Keratinocyte (primary cell): Measurements from ENCODE around the gene SASH1. TPM values are rescaled to one million over a fixed set of nuclear protein-coding genes. Genes with fewer than 3 reads are reported as not detected.
"Not testable (repeated sequence)": the region's sequence is repeated elsewhere in the genome, so short reads cannot be mapped to it uniquely, and the experiment has no call there.

Experiments used
- DNase-seq: peaks from one replicate; pipeline ENCODE4 v3.0.0-alpha.2; 2011; ENCODE audit warnings: low read depth, missing footprints, low spot score
- FAIRE-seq: peaks from 2 replicates; lab custom pipeline; 2011; peaks lifted over from hg19 to GRCh38; lab: Jason Lieb, UNC
- H2AFZ ChIP-seq: 2 replicates; pipeline ENCODE4 v1.6.0; 2012; ENCODE audit warnings: low read length, control low read depth, inconsistent platforms; ENCODE audit not compliant: control insufficient read depth
- H3K27ac ChIP-seq: 2 replicates; pipeline ENCODE4 v1.5.1; 2011; ENCODE audit warnings: low read length; ENCODE audit not compliant: control insufficient read depth, insufficient read depth
- H3K27me3 ChIP-seq: 3 replicates; pipeline ENCODE4 v1.6.0; 2011; ENCODE audit warnings: low read length; ENCODE audit not compliant: control insufficient read depth, insufficient read depth; ENCODE audit errors: extremely low read depth
- H3K36me3 ChIP-seq, 2 experiments: 2 replicates in 1 of 2; 3 replicates in 1 of 2; pipeline ENCODE4 v1.5.1; 2011; ENCODE audit warnings: low read length in 2 of 2, mild to moderate bottlenecking in 1 of 2; ENCODE audit not compliant: control insufficient read depth in 2 of 2, insufficient read depth in 2 of 2; ENCODE audit errors: extremely low read depth in 1 of 2
- H3K4me1 ChIP-seq: 3 replicates; pipeline ENCODE4 v1.5.1; 2011; ENCODE audit warnings: low read length; ENCODE audit not compliant: control insufficient read depth, insufficient read depth; ENCODE audit errors: extremely low read depth
- H3K4me2 ChIP-seq: 3 replicates; pipeline ENCODE4 v1.6.0; 2011; ENCODE audit warnings: low read depth, low read length; ENCODE audit not compliant: control insufficient read depth, insufficient read depth; ENCODE audit errors: extremely low read depth
- H3K4me3 ChIP-seq, 3 experiments: fragments of 200-600 bp in 1 of 3; sonication (generic) in 1 of 3; 2 replicates in 2 of 3; 3 replicates in 1 of 3; pipeline ENCODE4 v1.5.1; 2011 to 2016; ENCODE audit warnings: low read length in 3 of 3, mild to moderate bottlenecking in 3 of 3, control low read depth in 2 of 3, inconsistent platforms in 1 of 3, low read depth in 1 of 3, mixed read lengths in 1 of 3, mixed run types in 1 of 3, moderate library complexity in 1 of 3; ENCODE audit not compliant: control insufficient read depth in 2 of 3, insufficient read depth in 2 of 3; ENCODE audit errors: extremely low read depth in 1 of 3
- H3K79me2 ChIP-seq: 2 replicates; pipeline ENCODE4 v1.6.0; 2012; ENCODE audit warnings: low read length; ENCODE audit not compliant: control insufficient read depth, insufficient read depth
- H3K9ac ChIP-seq: 3 replicates; pipeline ENCODE4 v1.6.0; 2011; ENCODE audit warnings: low read length; ENCODE audit not compliant: control insufficient read depth, insufficient read depth; ENCODE audit errors: extremely low read depth
- H3K9me1 ChIP-seq: 3 replicates; pipeline ENCODE4 v1.6.0; 2011; ENCODE audit warnings: low read length; ENCODE audit not compliant: control insufficient read depth, insufficient read depth; ENCODE audit errors: extremely low read depth
- H3K9me3 ChIP-seq: 2 replicates; pipeline ENCODE4 v1.5.1; 2012; ENCODE audit warnings: low read depth, low read length; ENCODE audit not compliant: control insufficient read depth
- H4K20me1 ChIP-seq: 3 replicates; pipeline ENCODE4 v1.6.0; 2011; ENCODE audit warnings: low read length; ENCODE audit not compliant: control insufficient read depth, insufficient read depth; ENCODE audit errors: extremely low read depth
- CTCF ChIP-seq, 3 experiments: IDR thresholded peaks in 1 of 3; conservative IDR thresholded peaks in 1 of 3; optimal IDR thresholded peaks in 1 of 3; 2 replicates in 2 of 3; 3 replicates in 1 of 3; pipeline versions ENCODE3 to v1.5.1; 2011; ENCODE audit warnings: low read length in 3 of 3, mild to moderate bottlenecking in 3 of 3, moderate library complexity in 2 of 3, control low read depth in 1 of 3, inconsistent platforms in 1 of 3; ENCODE audit not compliant: insufficient read depth in 2 of 3; ENCODE audit errors: extremely low read depth in 1 of 3
- EZH2 ChIP-seq: IDR thresholded peaks from one replicate; pipeline ENCODE4 v1.6.1; 2012; ENCODE audit warnings: inconsistent platforms, mild to moderate bottlenecking, low read length, moderate library complexity
- dilution Hi-C: fragments of 300-500 bp; cut with MboI; formaldehyde crosslinking; loops from one replicate; pipeline ENCODE4 v1.7.0; 2020; ENCODE audit warnings: low sequenced_read_pairs; ENCODE audit not compliant: extremely low pct_ligation_motif_present
- polyA plus RNA-seq, 5 experiments: library from polyadenylated mRNA; depleted of rRNA in 3 of 5; stranded (reverse) in 3 of 5; stranded (forward) in 1 of 5; unstranded in 1 of 5; fragments of >200 nt; gene quantifications; 1 replicate in 1 of 5; 2 replicates in 3 of 5; 3 replicates in 1 of 5; pipeline versions ENCODE4 v1.2.1 to v1.2.3, GENCODE V29; 2011 to 2012; ENCODE audit warnings: missing spikeins in 2 of 5, low read depth in 1 of 5, low replicate concordance in 1 of 5

Gene SASH1
- polyA plus RNA-seq, 1 donor (not counting 4 experiments of a cell fraction or from before 2014, with no cell fraction given): 4.4 TPM

- dilution Hi-C loops: no loop called here
Measured at GRCh38 chr6:148351309-148351708, 8.7 kb downstream of the SASH1 start.

GRCh38 chr6:148352421-148352820, 9.8 kb downstream of the SASH1 start:
- dilution Hi-C loops: not testable (repeated sequence)

More at GRCh38 chr6:148351309-148351708, 8.7 kb downstream of the SASH1 start:
- H3K4me3 ChIP-seq: no peak overlapping the region
- no peak overlapping the region for H3K9ac ChIP-seq
- no peak for TF ChIP-seq EZH2
- TF ChIP-seq CTCF (optimal IDR thresholded peaks at IDR 0.05 in 1 of 3, IDR thresholded peaks at IDR 0.05 in 1 of 3, conservative IDR thresholded peaks at IDR 0.05 in 1 of 3; ENCODE audit: extremely low read depth in 1 of 3, insufficient read depth in 2 of 3, low read length in 3 of 3): no peak
- H4K20me1 ChIP-seq: no peaks in the 10 kb centered on the region
- H3K36me3 ChIP-seq: no peaks in the 10 kb centered on the region
- FAIRE-seq (no peak), DNase-seq (no peak)
- no peaks in the 10 kb centered on the region for H3K79me2 ChIP-seq
- H3K4me2 ChIP-seq: no peak overlapping the region
- no peaks in the 10 kb centered on the region for H3K9me1 ChIP-seq
- no peaks in the 10 kb centered on the region for H3K27me3 ChIP-seq
- H3K27ac ChIP-seq: no peak overlapping the region
- H2AFZ ChIP-seq: no peak overlapping the region
- peaks cover 4% of the 10 kb centered on the region for H3K4me1 ChIP-seq
- no peaks in the 10 kb centered on the region for H3K9me3 ChIP-seq

GRCh38 chr6:148358196-148358785, 15.7 kb downstream of the SASH1 start:
- TF ChIP-seq CTCF (optimal IDR thresholded peaks at IDR 0.05 in 1 of 3, IDR thresholded peaks at IDR 0.05 in 1 of 3, conservative IDR thresholded peaks at IDR 0.05 in 1 of 3; ENCODE audit: extremely low read depth in 1 of 3, insufficient read depth in 2 of 3, low read length in 3 of 3) (no peak), EZH2 (no peak)
- dilution Hi-C loops: no loop called here
- Histone ChIP-seq H3K4me1 (peaks cover 2% of the 10 kb centered on the region), H3K9me3 (no peaks in the 10 kb centered on the region), H3K9me1 (no peaks in the 10 kb centered on the region), H3K9ac (no peak overlapping the region), H4K20me1 (no peaks in the 10 kb centered on the region), H3K4me2 (no peak overlapping the region), H2AFZ (no peak overlapping the region), H3K27ac (no peak overlapping the region), H3K27me3 (no peaks in the 10 kb centered on the region), H3K36me3 (no peaks in the 10 kb centered on the region), H3K79me2 (no peaks in the 10 kb centered on the region), H3K4me3 (no peak overlapping the region)
- DNase-seq: no peak
- no peak for FAIRE-seq

More at GRCh38 chr6:148352421-148352820, 9.8 kb downstream of the SASH1 start:
- H4K20me1 ChIP-seq, H3K9ac ChIP-seq, H3K27ac ChIP-seq, H3K27me3 ChIP-seq, H3K4me2 ChIP-seq, H2AFZ ChIP-seq, FAIRE-seq, H3K79me2 ChIP-seq, DNase-seq, H3K9me3 ChIP-seq, H3K4me3 ChIP-seq, H3K4me1 ChIP-seq, H3K9me1 ChIP-seq, H3K36me3 ChIP-seq: not testable (repeated sequence)
